ENCODE measurements around the gene DDX20.

Gene DDX20

GRCh38 chr1:111751906-111752575 lies 3.7 kb upstream of the DDX20 start:
- no peak for DNase-seq

- peak; percentile 92 for DNase-seq
Measured at GRCh38 chr1:111754984-111755330, 744 bp upstream of the DDX20 start.

- no peak for DNase-seq
Measured at GRCh38 chr1:111756124-111756513, 418 bp downstream of the DDX20 start.

DNA sequence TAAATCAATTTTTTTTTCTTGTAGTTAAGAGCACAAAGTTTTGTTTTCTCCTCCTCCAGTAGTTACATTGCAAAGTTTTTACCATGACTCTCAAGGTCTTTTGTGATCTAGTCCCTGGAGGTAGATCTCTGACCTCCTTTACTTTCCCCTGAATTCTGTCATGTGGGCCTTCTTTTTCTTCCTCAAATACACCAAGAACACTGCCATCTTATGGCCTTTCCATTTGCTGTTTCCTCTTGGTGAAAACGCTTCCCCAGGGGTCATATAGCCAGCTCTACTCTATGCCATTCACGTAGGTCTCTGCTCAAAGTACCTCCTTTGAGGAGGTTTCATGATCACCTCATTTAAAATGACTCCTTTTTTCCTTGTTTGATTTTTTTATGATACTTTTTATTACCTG lies 2.7 kb downstream of the DDX20 start:
- no peak for DNase-seq

- no peak for DNase-seq
Measured at GRCh38 chr1:111761717-111762116, 6.0 kb downstream of the DDX20 start.

GRCh38 chr1:111762332-111762731 lies 6.6 kb downstream of the DDX20 start:
- no peak for DNase-seq

- DNase-seq: no peak
Measured at GRCh38 chr1:111768023-111768422, 12.3 kb downstream of the DDX20 start.

GRCh38 chr1:111768625-111769024 lies 12.9 kb downstream of the DDX20 start:
- DNase-seq: peak; percentile 17

- DNase-seq: peak; percentile 72
Measured at GRCh38 chr1:111769517-111770146, 13.9 kb downstream of the DDX20 start.

- no peak for DNase-seq
Measured at GRCh38 chr1:111770916-111771315, 15.2 kb downstream of the DDX20 start.

- DNase-seq: no peak
Measured at GRCh38 chr1:111775966-111776365, 20.3 kb downstream of the DDX20 start.

GRCh38 chr1:111776391-111776790 lies 20.7 kb downstream of the DDX20 start:
- DNase-seq: no peak

GRCh38 chr1:111776861-111777260 lies 21.2 kb downstream of the DDX20 start:
- DNase-seq: no peak

DNA sequence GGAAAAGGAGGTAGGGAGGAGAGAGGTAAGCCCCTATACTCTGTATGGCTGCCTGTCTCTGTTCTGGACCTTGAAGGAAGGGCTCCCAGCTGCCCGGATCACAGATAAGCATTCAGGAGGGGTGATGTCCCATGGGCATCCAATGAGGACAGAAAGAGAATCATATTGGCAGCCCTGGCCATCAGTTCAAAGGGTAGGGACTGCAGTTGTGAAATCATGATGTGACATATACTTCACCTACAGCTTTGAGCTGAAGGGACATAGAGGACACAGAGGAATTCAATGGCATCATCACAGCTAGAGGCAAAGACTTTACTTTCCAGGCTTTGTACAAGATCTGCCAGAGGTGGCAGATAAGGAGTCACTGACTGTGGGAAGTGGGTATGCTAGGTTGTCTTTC lies 21.6 kb downstream of the DDX20 start:
- no peak for DNase-seq

DNA sequence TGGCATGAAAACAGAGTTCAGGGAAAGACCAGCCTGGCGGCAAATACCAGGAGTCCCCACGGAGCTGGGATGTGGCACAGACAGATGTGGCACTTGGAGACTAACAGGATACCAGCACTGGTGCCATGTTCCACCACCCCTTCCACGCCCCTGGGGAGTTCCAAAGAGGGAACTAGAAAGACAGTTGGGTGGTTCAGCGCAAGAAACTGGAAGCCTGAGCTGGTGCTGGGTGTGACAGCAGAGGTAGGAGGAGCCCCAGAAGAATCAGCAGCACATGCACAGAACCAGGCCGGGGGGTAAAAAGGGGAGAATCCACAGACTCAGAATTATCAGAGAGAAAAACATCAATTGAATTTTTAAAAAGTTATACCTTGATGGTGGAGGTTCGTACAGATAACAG lies 22.4 kb downstream of the DDX20 start:
- DNase-seq: no peak

- DNase-seq: no peak
Measured at GRCh38 chr1:111778541-111779051, 22.9 kb downstream of the DDX20 start.

DNA sequence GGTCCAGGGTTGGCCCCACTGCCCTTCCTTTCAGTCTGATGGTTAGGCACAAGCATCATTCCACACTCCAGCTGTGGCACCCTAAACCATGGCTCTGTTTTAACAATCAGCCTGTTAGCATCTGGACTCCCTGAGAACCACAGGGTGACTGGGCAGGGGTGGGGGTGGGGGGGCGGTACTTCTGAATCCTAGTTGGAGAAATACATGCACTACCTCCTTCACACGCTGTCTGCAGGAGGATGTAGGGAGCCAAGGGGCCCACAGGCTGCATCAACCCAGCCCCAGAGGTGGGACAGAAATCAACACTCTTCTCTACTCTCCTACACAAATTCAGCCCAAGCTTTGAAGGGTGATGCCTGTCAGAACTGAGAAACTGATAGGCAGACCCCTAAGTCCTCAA lies 23.8 kb downstream of the DDX20 start:
- DNase-seq: no peak

DNA sequence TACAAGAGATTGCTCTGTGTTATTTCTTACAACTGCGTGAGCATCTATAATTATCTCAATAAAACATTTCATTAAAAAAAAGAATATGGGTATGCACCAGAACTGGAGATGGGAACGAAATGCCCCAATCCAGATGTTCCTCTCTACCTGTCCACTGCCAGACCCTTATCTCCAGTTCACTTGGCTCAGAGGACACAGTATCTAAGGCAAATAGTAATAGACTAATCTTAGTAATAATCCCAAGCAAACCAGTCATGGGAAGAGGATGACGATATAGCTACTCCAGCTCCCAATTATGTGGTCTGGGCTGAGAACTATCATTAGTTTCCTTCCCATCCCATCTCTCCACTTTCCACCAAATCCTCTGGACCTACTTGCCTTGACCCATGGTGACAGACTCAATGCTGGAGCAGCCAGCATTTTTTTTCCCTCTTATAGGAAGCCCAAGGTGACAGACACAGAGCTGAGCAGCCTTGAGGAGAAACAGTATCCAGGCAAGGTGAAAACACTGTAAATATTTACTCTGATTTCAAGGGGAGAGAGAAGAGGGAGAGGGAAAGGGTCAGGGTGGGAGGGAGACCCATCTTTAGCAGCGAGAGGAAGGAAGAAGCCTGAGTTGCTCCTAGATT lies 28.7 kb downstream of the DDX20 start:
- no peak for DNase-seq

- DNase-seq: no peak
Measured at GRCh38 chr1:111786669-111787207, 31.0 kb downstream of the DDX20 start.

DNA sequence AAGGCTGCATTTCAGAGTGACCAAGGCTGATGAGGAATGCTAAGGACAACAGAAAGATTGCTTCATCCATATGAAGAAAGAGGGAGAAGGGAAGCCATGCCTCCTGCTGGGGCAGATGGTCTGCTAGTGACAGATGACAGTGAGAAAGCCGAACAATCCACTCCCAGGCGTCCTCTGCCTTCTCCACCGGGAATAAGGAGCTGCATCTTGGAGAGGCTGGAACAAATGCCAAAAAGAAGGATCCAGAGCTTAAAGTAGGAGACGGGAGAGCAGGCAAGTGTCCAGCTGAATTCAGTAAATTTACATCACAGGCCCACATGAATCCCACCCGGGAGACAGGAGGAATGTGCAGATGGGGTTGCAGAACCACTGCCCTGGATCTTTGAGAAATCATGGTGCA lies 33.4 kb downstream of the DDX20 start:
- DNase-seq: peak; percentile 44

DNA sequence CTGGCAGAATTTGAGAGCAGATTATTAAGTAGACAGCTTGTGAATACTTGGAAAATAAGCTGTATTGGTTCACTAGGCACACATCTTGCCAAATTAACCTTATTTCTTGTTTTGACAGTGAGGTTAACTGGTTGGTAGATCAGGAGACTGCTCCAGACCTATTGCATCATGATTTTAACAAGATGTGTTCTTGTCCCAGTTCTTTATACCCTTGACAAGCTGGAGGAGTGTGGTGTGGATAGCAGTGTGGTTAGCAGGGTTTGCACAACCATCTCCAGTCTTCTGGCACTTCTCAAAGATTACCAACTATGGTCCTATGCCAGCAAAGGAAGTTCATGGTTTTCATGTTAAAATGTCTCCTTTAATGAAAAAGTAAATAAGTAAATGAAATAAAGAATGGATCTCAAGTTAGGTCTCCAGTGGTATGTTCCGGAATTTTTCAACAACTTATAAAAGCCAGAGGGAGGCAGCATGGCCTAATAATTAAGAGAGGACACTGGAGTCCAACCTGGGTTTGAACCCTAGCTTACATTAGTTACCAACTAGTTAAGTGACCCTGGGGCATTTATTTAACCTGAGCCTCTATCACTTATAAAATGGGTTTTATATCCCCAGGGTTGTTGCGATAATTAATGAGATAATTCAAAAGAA lies 34.1 kb downstream of the DDX20 start:
- DNase-seq: no peak

- no peak for DNase-seq
Measured at GRCh38 chr1:111791776-111792175, 36.1 kb downstream of the DDX20 start.

GRCh38 chr1:111792249-111792648 lies 36.5 kb downstream of the DDX20 start:
- DNase-seq: no peak

DNA sequence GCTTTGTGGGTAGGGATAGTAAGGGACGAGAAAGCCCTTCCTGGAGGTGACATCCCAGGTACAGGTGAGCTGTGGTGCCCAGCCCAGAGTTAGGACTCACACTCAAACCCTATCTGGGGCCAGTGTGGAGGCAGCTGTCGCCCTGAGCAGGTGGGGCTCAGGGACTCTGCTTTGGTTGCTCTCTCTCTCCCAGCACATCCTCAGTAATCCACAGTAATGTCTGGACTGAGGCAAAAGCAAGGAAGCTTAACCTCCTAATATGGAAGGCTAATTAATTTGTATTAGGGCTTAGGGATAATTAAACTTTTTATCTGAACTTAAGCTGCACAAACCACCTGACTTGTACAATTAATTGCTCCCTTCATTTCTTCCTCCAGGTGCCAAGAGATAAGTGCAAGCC lies 38.2 kb downstream of the DDX20 start:
- DNase-seq: no peak
